Choroid plexus epithelial cell (primary cell): ENCODE measurements around the gene CAVIN2.
A peak's percentile ranks its signal among the peaks of the same experiment; 100 is the strongest.

Source experiments
- DNase-seq: peaks from one replicate; pipeline ENCODE4 v3.0.0-alpha.2; 2010; ENCODE audit warnings: low read depth
- H3K4me3 ChIP-seq: 2 replicates; pipeline ENCODE4 v1.5.1; 2011; ENCODE audit warnings: low read depth, mild to moderate bottlenecking, control low read depth, low read length, moderate library complexity
- CTCF ChIP-seq: conservative IDR thresholded peaks from 2 replicates; pipeline ENCODE4 v1.5.1; 2011; ENCODE audit warnings: low read depth, mild to moderate bottlenecking, control low read depth, inconsistent platforms, low read length, moderate library complexity

The CAVIN2 gene

GRCh38 chr2:191866195-191866594 lies 19.3 kb upstream of the CAVIN2 start:
- no peak for TF ChIP-seq CTCF
- DNase-seq = no peak
- H3K4me3 ChIP-seq = no peak overlapping the region

GRCh38 chr2:191864628-191865374 lies 17.9 kb upstream of the CAVIN2 start:
- DNase-seq = peak; percentile 71
- no peak for TF ChIP-seq CTCF
- no peak overlapping the region for H3K4me3 ChIP-seq

- DNase-seq = peak; percentile 76
- H3K4me3 ChIP-seq = no peak overlapping the region
- TF ChIP-seq CTCF = no peak
These were observed 17.1 kb upstream of the CAVIN2 start for GRCh38 chr2:191863988-191864387.

- TF ChIP-seq CTCF = no peak
- H3K4me3 ChIP-seq = no peak overlapping the region
- DNase-seq = no peak
These were observed 15.4 kb upstream of the CAVIN2 start for GRCh38 chr2:191862156-191862775.

GRCh38 chr2:191860760-191861466 lies 14.0 kb upstream of the CAVIN2 start:
- no peak for DNase-seq
- H3K4me3 ChIP-seq = no peak overlapping the region
- TF ChIP-seq CTCF = no peak

- no peak for DNase-seq
- H3K4me3 ChIP-seq = no peak overlapping the region
- no peak for TF ChIP-seq CTCF
These were observed 12.8 kb upstream of the CAVIN2 start for GRCh38 chr2:191859681-191860080.
